AG04449 (cell line): Measurements from ENCODE around the gene SRGAP3.

Experiments used
- CTCF ChIA-PET: fragments of 350-600 bp; formaldehyde crosslinking; extraction: SDS; loops from one replicate; lab custom pipeline; 2021; ENCODE audit warnings: antibody characterized with exemption; lab: Yijun Ruan, JAX
- POLR2A ChIA-PET: fragments of 400-600, 350-600 bp; formaldehyde crosslinking; extraction: SDS; loops from one replicate; lab custom pipeline; 2020; ENCODE audit warnings: antibody characterized with exemption, inconsistent platforms; lab: Yijun Ruan, JAX
- DNase-seq: peaks from one replicate; pipeline ENCODE4 v3.0.0-alpha.2; 2010; ENCODE audit warnings: low read depth, low spot score
- H3K4me3 ChIP-seq: 2 replicates; pipeline ENCODE4 v1.5.1; 2011; ENCODE audit warnings: low read depth, mild to moderate bottlenecking, control low read depth, low read length
- CTCF ChIP-seq: IDR thresholded peaks from one replicate; pipeline ENCODE4 v1.5.1; 2011; ENCODE audit warnings: mild to moderate bottlenecking, moderate library complexity, low read length, control low read depth, inconsistent platforms; ENCODE audit not compliant: insufficient read depth; ENCODE audit errors: missing control alignments

SRGAP3 gene

GRCh38 chr3:9206287-9206686 lies 43.2 kb downstream of the SRGAP3 start:
- POLR2A ChIA-PET = no interaction called here
- no peak overlapping the region for H3K4me3 ChIP-seq
- no peak for DNase-seq
- TF ChIP-seq CTCF = no peak
- CTCF ChIA-PET = interaction anchor here (0.9 kb wide), 1 partner anchor 22 kb away, joined by 4 read pairs; no protein-coding TSS in a partner anchor

- TF ChIP-seq CTCF = no peak
- DNase-seq = no peak
- ChIA-PET CTCF (no interaction called here), POLR2A (no interaction called here)
- H3K4me3 ChIP-seq = no peak overlapping the region
These were observed 43.9 kb downstream of the SRGAP3 start for GRCh38 chr3:9205345-9206143.

GRCh38 chr3:9204253-9204992 lies 45.0 kb downstream of the SRGAP3 start:
- DNase-seq = no peak

GRCh38 chr3:9203317-9203716 lies 46.1 kb downstream of the SRGAP3 start:
- no peak for TF ChIP-seq CTCF
- ChIA-PET POLR2A (no interaction called here), CTCF (no interaction called here)
- H3K4me3 ChIP-seq = no peak overlapping the region
- DNase-seq = no peak

More at GRCh38 chr3:9204253-9204992, 45.0 kb downstream of the SRGAP3 start:
- CTCF ChIA-PET = no interaction called here
- POLR2A ChIA-PET = no interaction called here
- H3K4me3 ChIP-seq = no peak overlapping the region
- TF ChIP-seq CTCF = no peak

GRCh38 chr3:9202546-9202945 lies 46.9 kb downstream of the SRGAP3 start:
- CTCF ChIA-PET = no interaction called here
- DNase-seq = no peak
- no peak overlapping the region for H3K4me3 ChIP-seq
- POLR2A ChIA-PET = no interaction called here
- TF ChIP-seq CTCF = no peak

GRCh38 chr3:9201955-9202354 lies 47.5 kb downstream of the SRGAP3 start:
- TF ChIP-seq CTCF = no peak
- POLR2A ChIA-PET = no interaction called here
- H3K4me3 ChIP-seq = no peak overlapping the region
- CTCF ChIA-PET = no interaction called here
- DNase-seq = no peak
